Measurements from ENCODE around the gene TTYH2.

DNA sequence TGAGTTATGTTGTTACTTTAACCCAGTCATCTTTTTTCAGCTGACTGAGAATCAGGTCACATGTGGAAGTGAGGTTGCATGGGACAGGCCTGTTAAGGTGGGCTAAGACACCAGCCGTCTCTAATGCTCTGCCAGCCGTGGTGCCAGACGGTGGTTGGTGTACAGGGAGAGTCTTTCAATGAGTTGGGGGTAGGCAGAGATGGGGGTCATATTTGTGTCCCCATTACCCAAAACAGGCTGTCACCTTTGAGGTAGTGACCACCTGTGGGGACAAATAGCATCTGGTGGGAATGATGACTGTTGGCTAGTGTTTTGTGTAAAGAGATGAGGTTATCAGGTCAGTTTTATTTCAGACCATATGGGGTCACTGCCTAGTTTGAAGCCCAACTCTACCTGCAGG lies 8.1 kb upstream of the TTYH2 start:
- TF ChIP-seq, protein P1, sequence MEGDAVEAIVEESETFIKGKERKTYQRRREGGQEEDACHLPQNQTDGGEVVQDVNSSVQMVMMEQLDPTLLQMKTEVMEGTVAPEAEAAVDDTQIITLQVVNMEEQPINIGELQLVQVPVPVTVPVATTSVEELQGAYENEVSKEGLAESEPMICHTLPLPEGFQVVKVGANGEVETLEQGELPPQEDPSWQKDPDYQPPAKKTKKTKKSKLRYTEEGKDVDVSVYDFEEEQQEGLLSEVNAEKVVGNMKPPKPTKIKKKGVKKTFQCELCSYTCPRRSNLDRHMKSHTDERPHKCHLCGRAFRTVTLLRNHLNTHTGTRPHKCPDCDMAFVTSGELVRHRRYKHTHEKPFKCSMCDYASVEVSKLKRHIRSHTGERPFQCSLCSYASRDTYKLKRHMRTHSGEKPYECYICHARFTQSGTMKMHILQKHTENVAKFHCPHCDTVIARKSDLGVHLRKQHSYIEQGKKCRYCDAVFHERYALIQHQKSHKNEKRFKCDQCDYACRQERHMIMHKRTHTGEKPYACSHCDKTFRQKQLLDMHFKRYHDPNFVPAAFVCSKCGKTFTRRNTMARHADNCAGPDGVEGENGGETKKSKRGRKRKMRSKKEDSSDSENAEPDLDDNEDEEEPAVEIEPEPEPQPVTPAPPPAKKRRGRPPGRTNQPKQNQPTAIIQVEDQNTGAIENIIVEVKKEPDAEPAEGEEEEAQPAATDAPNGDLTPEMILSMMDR (IDR thresholded peaks at IDR 0.05 in 8 of 11, conservative IDR thresholded peaks at IDR 0.05 in 3 of 11): no peak
- no peak for TF ChIP-seq POLR2AphosphoS5 (IDR thresholded peaks at IDR 0.05)
